Ishikawa (cell line): ENCODE measurements around the gene STX4.

Source experiments
- CEBPB ChIP-seq: IDR thresholded peaks from 2 replicates; pipeline ENCODE4 v1.6.1; 2012
- CREB1 ChIP-seq: IDR thresholded peaks from 2 replicates; pipeline ENCODE4 v1.6.1; 2012; ENCODE audit warnings: low read depth
- EGR1 ChIP-seq: IDR thresholded peaks from 2 replicates; pipeline ENCODE4 v1.6.1; 2012
- EP300 ChIP-seq: IDR thresholded peaks from 2 replicates; pipeline ENCODE4 v1.6.1; 2012; ENCODE audit warnings: borderline replicate concordance
- FOXM1 ChIP-seq: IDR thresholded peaks from 2 replicates; pipeline ENCODE4 v1.6.1; 2012; ENCODE audit warnings: low read depth, borderline replicate concordance
- NFIC ChIP-seq: IDR thresholded peaks from 2 replicates; pipeline ENCODE4 v1.6.1; 2012
- RAD21 ChIP-seq: IDR thresholded peaks from 2 replicates; pipeline ENCODE4 v1.6.1; 2012; ENCODE audit warnings: low read depth
- TAF1 ChIP-seq: IDR thresholded peaks from 2 replicates; pipeline ENCODE4 v1.6.1; 2012; ENCODE audit warnings: low read depth, mild to moderate bottlenecking
- TCF12 ChIP-seq: IDR thresholded peaks from 2 replicates; pipeline ENCODE4 v1.6.1; 2012; ENCODE audit warnings: low read depth
- TEAD4 ChIP-seq: IDR thresholded peaks from 2 replicates; pipeline ENCODE4 v1.6.1; 2012
- YY1 ChIP-seq: IDR thresholded peaks from 2 replicates; pipeline ENCODE4 v1.6.1; 2012; ENCODE audit warnings: low read depth
- ZBTB7A ChIP-seq: IDR thresholded peaks from 2 replicates; pipeline ENCODE4 v1.6.1; 2012; ENCODE audit warnings: low read depth
- TF ChIP-seq, protein P1 (sequence below): IDR thresholded peaks from 2 replicates; pipeline ENCODE4 v1.6.1; 2012
- TF ChIP-seq, protein P2 (sequence below): IDR thresholded peaks from 2 replicates; pipeline ENCODE4 v1.6.1; 2012; ENCODE audit warnings: low read depth, mild to moderate bottlenecking
- TF ChIP-seq, protein P3 (sequence below): IDR thresholded peaks from 2 replicates; pipeline ENCODE4 v1.6.1; 2012

STX4 gene

DNA sequence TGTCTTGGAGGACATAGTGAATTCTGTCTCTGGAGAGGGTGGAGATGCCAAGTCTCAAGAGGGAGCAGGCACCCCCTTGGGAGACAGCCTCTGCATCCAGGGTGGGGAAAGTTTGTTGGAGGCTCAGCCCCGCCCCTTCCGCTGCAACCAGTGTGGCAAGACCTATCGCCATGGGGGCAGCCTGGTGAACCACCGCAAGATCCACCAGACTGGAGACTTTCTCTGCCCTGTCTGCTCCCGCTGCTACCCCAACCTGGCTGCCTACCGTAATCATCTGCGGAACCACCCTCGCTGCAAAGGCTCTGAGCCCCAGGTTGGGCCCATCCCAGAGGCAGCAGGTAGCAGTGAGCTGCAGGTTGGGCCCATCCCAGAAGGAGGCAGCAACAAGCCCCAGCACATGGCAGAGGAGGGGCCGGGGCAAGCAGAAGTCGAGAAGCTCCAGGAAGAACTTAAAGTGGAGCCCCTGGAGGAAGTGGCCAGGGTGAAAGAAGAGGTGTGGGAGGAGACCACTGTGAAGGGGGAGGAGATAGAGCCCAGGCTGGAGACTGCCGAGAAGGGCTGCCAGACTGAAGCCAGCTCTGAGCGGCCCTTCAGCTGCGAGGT is 46.1 kb downstream of the STX4 start:
- TF ChIP-seq RAD21 (no peak), TCF12 (no peak), CEBPB (no peak), ZBTB7A (no peak), NFIC (no peak)
- TF ChIP-seq, protein P1, sequence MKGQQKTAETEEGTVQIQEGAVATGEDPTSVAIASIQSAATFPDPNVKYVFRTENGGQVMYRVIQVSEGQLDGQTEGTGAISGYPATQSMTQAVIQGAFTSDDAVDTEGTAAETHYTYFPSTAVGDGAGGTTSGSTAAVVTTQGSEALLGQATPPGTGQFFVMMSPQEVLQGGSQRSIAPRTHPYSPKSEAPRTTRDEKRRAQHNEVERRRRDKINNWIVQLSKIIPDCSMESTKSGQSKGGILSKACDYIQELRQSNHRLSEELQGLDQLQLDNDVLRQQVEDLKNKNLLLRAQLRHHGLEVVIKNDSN = no peak
- TF ChIP-seq, protein P2, sequence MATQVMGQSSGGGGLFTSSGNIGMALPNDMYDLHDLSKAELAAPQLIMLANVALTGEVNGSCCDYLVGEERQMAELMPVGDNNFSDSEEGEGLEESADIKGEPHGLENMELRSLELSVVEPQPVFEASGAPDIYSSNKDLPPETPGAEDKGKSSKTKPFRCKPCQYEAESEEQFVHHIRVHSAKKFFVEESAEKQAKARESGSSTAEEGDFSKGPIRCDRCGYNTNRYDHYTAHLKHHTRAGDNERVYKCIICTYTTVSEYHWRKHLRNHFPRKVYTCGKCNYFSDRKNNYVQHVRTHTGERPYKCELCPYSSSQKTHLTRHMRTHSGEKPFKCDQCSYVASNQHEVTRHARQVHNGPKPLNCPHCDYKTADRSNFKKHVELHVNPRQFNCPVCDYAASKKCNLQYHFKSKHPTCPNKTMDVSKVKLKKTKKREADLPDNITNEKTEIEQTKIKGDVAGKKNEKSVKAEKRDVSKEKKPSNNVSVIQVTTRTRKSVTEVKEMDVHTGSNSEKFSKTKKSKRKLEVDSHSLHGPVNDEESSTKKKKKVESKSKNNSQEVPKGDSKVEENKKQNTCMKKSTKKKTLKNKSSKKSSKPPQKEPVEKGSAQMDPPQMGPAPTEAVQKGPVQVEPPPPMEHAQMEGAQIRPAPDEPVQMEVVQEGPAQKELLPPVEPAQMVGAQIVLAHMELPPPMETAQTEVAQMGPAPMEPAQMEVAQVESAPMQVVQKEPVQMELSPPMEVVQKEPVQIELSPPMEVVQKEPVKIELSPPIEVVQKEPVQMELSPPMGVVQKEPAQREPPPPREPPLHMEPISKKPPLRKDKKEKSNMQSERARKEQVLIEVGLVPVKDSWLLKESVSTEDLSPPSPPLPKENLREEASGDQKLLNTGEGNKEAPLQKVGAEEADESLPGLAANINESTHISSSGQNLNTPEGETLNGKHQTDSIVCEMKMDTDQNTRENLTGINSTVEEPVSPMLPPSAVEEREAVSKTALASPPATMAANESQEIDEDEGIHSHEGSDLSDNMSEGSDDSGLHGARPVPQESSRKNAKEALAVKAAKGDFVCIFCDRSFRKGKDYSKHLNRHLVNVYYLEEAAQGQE = no peak

DNA sequence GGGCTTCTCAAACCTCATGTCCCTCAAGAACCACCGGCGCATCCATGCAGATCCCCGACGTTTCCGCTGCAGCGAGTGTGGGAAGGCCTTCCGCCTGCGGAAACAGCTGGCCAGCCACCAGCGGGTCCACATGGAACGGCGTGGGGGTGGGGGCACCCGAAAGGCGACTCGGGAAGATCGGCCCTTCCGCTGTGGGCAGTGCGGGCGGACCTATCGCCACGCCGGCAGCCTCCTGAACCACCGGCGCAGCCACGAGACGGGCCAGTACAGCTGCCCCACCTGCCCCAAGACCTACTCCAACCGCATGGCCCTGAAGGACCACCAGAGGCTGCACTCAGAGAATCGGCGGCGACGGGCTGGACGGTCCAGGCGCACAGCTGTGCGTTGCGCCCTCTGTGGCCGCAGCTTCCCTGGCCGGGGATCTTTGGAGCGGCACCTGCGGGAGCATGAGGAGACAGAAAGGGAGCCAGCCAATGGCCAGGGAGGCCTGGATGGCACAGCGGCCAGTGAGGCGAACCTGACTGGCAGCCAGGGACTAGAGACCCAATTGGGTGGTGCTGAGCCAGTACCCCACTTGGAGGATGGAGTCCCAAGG is 46.8 kb downstream of the STX4 start:
- TF ChIP-seq TEAD4 (no peak), NFIC (no peak), EGR1 (no peak), RAD21 (no peak), FOXM1 (no peak), CEBPB (no peak)
- TF ChIP-seq, protein P1 = no peak

DNA sequence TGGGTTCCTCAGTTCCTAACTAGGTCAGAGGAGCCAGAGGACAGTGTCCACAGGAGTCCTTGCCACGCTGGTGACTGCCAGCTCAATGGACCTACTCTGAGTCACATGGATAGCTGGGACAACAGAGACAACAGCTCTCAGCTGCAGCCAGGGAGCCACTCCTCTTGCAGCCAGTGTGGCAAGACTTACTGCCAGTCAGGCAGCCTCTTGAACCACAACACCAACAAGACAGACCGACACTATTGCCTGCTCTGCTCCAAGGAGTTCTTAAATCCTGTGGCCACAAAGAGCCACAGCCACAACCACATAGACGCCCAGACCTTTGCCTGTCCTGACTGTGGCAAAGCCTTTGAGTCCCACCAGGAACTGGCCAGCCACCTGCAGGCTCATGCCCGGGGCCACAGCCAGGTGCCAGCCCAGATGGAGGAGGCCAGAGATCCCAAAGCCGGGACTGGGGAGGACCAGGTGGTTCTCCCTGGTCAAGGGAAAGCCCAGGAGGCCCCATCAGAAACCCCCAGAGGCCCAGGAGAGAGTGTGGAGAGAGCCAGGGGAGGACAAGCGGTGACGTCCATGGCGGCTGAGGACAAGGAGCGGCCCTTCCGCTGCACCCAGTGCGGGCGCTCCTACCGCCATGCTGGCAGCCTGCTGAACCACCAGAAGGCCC is 47.5 kb downstream of the STX4 start:
- TF ChIP-seq TCF12 (no peak), YY1 (no peak), TEAD4 (no peak), NFIC (no peak), EGR1 (no peak), CREB1 (no peak), CEBPB (no peak), TAF1 (no peak), RAD21 (no peak), FOXM1 (no peak), ZBTB7A (no peak), EP300 (no peak)
- TF ChIP-seq, protein P2 = no peak
- TF ChIP-seq, protein P3, sequence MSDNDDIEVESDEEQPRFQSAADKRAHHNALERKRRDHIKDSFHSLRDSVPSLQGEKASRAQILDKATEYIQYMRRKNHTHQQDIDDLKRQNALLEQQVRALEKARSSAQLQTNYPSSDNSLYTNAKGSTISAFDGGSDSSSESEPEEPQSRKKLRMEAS = no peak
- TF ChIP-seq, protein P1 = no peak

DNA sequence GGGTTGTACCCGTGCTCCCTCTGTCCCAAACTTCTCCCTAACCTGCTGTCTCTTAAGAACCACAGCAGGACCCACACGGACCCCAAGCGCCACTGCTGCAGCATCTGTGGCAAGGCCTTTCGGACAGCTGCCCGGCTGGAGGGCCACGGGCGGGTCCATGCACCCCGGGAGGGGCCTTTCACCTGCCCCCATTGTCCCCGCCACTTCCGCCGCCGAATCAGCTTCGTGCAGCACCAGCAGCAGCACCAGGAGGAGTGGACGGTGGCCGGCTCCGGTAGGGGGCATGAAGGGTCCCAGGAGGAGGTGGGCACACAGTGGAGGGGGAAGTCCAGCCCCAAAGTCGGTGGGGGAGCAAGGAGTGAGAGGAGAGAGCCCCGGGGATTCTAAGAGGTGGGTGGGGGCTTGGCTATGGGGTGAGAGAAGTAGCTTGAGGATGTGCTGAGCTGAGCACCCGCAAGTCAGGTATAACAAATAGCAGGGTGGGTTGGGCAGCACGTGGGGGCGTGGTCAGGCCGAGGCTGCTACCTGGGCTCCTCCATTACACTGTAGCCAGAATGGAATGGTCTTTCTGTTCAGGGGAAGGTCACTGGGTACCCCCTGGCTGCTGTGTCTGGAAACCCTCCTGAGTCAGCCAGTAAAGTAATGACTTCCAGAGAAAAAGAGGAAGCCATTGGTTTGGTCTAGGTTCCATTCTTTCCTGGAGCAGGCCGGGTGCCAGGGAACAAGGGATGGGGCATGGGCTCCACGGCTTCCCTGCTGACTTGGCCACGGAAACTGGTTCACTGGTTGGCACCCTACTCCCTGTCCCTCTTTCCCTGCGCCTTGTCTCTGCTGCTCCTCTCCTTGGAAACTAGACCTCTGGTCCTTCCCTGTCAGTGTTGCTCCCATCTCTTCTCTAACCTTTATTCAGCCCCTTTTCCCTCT is 48.3 kb downstream of the STX4 start:
- TF ChIP-seq, protein P1 = no peak
- TF ChIP-seq TAF1 = no peak
- TF ChIP-seq YY1 = no peak
- no peak for TF ChIP-seq CREB1
- no peak for TF ChIP-seq CEBPB
- no peak for TF ChIP-seq EP300
- no peak for TF ChIP-seq RAD21
- TF ChIP-seq TEAD4 = no peak
- TF ChIP-seq EGR1 = no peak
- TF ChIP-seq, protein P3 = no peak
- TF ChIP-seq NFIC = no peak
- no peak for TF ChIP-seq FOXM1
- no peak for TF ChIP-seq TCF12
- TF ChIP-seq, protein P2 = no peak
- TF ChIP-seq ZBTB7A = no peak
